ENCODE measurements around the gene TMEM131L. TPM values are rescaled to one million over a fixed set of nuclear protein-coding genes. Genes with fewer than 3 reads are reported as not detected.

Gene TMEM131L
- total RNA-seq, 1 experiment from 2014 or later: 19.7 TPM

DNA sequence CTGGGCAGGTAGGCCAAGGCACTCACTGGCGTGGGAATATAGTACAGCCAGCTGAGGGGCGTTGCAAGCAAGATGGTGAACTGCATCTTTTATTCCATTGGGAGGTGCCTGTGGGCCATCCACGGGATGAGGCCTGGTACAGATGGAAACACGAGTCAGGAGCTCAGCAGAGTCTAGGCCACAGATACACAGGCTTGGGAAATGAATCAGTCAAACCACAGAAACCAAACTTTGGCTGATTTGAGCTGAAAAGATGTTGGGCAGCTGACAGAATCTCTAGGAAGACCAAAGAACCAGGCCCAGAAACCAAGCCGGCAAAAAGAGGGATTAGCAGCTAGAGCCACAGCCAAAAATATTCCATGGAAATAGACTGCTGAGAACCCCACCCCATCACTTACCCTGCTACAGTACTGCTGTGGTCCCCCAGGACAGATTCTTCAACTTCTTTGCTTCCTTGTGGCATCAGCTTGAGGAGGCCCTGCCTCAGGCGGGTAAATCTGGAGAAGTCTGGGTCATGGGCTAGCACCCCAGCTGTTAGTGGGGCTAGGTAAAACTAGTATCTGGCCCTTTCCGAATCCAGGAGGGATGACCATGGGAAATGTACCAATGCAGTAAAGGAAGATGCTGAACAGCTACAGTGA is 75.4 kb downstream of the TMEM131L start:
- H3K36me3 ChIP-seq (ENCODE audit: control insufficient read depth in 1 of 2, insufficient read depth in 2 of 2, low read length in 2 of 2): no peaks in the 10 kb centered on the region
- ATAC-seq: no peak
- H3K4me1 ChIP-seq (ENCODE audit: control insufficient read depth in 1 of 2, insufficient read depth in 2 of 2, low read length in 2 of 2): no peaks in the 10 kb centered on the region
- no peaks in the 10 kb centered on the region for H4K20me1 ChIP-seq (ENCODE audit: insufficient read depth)
- RAD21 ChIA-PET (ENCODE audit: low non-redundant PET in 1 of 2, low total read pairs in 2 of 2, uncharacterized antibody in 2 of 2, unreplicated experiment in 2 of 2): interaction anchor here in 1 of 2 experiments (0.6 kb wide), 1 partner anchor 46 kb away, joined by 4 read pairs; no protein-coding TSS in a partner anchor
- H3K4me3 ChIP-seq (replicated peaks in 1 of 2; ENCODE audit: low read depth in 1 of 2, low read length in 2 of 2): no peak overlapping the region
- H3K79me2 ChIP-seq (ENCODE audit: insufficient read depth, low read length): 0 out of 2 replicates have a peak, but pooled peaks cover under 1% of the 10 kb centered on the region
- no peak overlapping the region for H3K4me2 ChIP-seq (ENCODE audit: low read length)
- CTCF ChIA-PET: no interaction called here
- BruUV-seq (replicated peaks): no TSS peak
- intact Hi-C loops (cut with micrococcal nuclease): no loop called here
- no peak for DNase-seq (ENCODE audit: low read depth, low spot score)
- TF ChIP-seq SP1 (IDR thresholded peaks at IDR 0.05; ENCODE audit: low read depth): no peak
- no peak for TF ChIP-seq POLR2AphosphoS5 (IDR thresholded peaks at IDR 0.05; ENCODE audit: low read depth, low read length)
- no peak for TF ChIP-seq SRF (IDR thresholded peaks at IDR 0.05; ENCODE audit: low read depth)
- no peak for TF ChIP-seq JUND (IDR thresholded peaks at IDR 0.05)
- no peak for TF ChIP-seq CTCF (IDR thresholded peaks at IDR 0.05 in 2 of 3, conservative IDR thresholded peaks at IDR 0.05 in 1 of 3; ENCODE audit: borderline replicate concordance in 1 of 3, insufficient read depth in 1 of 3, low read depth in 2 of 3, low read length in 2 of 3)
- TF ChIP-seq FOSL1 (IDR thresholded peaks at IDR 0.05; ENCODE audit: low read depth): no peak
- TF ChIP-seq MAX (IDR thresholded peaks at IDR 0.05): no peak
- TF ChIP-seq SIN3A (IDR thresholded peaks at IDR 0.05; ENCODE audit: low read depth): no peak
- TF ChIP-seq EZH2phosphoT487 (IDR thresholded peaks at IDR 0.05; ENCODE audit: borderline replicate concordance): no peak
- no peak for TF ChIP-seq ATF3 (IDR thresholded peaks at IDR 0.05)
- no peak for TF ChIP-seq EGR1 (IDR thresholded peaks at IDR 0.05; ENCODE audit: low read depth)
- TF ChIP-seq ZBTB33 (IDR thresholded peaks at IDR 0.05; ENCODE audit: extremely low read depth, insufficient replicate concordance, low read length): no peak
- no peak for TF ChIP-seq YY1 (IDR thresholded peaks at IDR 0.05; ENCODE audit: extremely low read depth, insufficient replicate concordance, low read depth, low read length)
- no peak for TF ChIP-seq ZNF274 (IDR thresholded peaks at IDR 0.05; ENCODE audit: low read depth, low read length)
- H3K27me3 ChIP-seq (ENCODE audit: insufficient read depth, low read length): no peaks in the 10 kb centered on the region
- POLR2A ChIA-PET: no interaction called here
- H3K27ac ChIP-seq (ENCODE audit: low read depth, low read length): no peak overlapping the region
- no peaks in the 10 kb centered on the region for H3K9me2 ChIP-seq (ENCODE audit: insufficient read depth)
- no peak overlapping the region for H2AFZ ChIP-seq (ENCODE audit: low read depth, low read length, poor library complexity, severe bottlenecking)
- no peak overlapping the region for H3K9ac ChIP-seq (ENCODE audit: low read length)
- no peaks in the 10 kb centered on the region for H3K9me3 ChIP-seq (ENCODE audit: control insufficient read depth in 1 of 2, insufficient read depth in 1 of 2, low read depth in 1 of 2, low read length in 2 of 2)
